Activated naive CD4-positive, alpha-beta T cell treated with anti-CD3 and anti-CD28 coated beads, Interleukin-2, amount 50 U/mL, for 16 hours (primary cell): ENCODE measurements around the gene PSMD4.

Experiments
- DNase-seq: peaks from one replicate; pipeline ENCODE4 v3.0.0-alpha.2; 2020

PSMD4 gene

GRCh38 chr1:151309811-151310323 is 55.3 kb downstream of the PSMD4 start:
- no peak for DNase-seq

- DNase-seq, result no peak
Measured at GRCh38 chr1:151311011-151311410, 56.5 kb downstream of the PSMD4 start.

GRCh38 chr1:151311589-151312331 is 57.2 kb downstream of the PSMD4 start:
- peak; percentile 87 for DNase-seq

- no peak for DNase-seq
Measured at GRCh38 chr1:151312411-151312810, 57.9 kb downstream of the PSMD4 start.

GRCh38 chr1:151312826-151313225 is 58.3 kb downstream of the PSMD4 start:
- DNase-seq, result no peak

- DNase-seq, result no peak
Measured at GRCh38 chr1:151313501-151313900, 59.0 kb downstream of the PSMD4 start.

GRCh38 chr1:151314137-151314875 is 59.8 kb downstream of the PSMD4 start:
- DNase-seq, result no peak

GRCh38 chr1:151315565-151316235 is 61.2 kb downstream of the PSMD4 start:
- DNase-seq, result no peak
